Stomach (tissue), 4 donors: ENCODE data around the gene CGREF1.

Experiments used
- CTCF ChIP-seq, 7 experiments: fragments of 450-650 bp in 4 of 7; fragments of 200-600 bp in 3 of 7; sonication (generic) in 3 of 7; IDR thresholded peaks; one replicate each; pipeline ENCODE4 v1.5.1; 2016 to 2019; ENCODE audit warnings: antibody characterized with exemption in 7 of 7, control low read depth in 2 of 7, mild to moderate bottlenecking in 1 of 7
- POLR2A ChIP-seq, 4 donors: fragments of 450-650 bp; IDR thresholded peaks; one replicate each; pipeline ENCODE4 v1.6.1; 2016; ENCODE audit warnings: antibody characterized with exemption in 4 of 4, control low read depth in 2 of 4, mild to moderate bottlenecking in 1 of 4, moderate library complexity in 1 of 4

DNA sequence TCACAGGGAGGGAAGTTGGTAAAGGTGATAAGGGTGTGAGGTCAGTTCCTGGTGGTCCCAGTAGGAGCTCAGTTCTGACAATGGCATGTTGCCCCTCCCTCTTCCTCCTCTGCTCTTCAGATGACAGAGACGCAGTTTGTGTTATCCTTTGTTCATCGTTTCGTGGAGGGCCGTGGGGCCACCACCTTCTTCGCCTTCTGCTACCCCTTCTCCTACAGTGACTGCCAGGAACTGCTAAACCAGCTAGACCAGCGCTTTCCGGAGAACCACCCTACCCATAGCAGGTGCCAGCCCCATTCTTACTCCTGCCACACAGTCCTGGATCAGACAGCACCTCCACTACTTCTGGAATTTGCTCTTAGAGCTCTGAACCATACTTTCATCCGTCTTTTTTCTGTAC is 65.2 kb downstream of the CGREF1 start:
- TF ChIP-seq POLR2A (IDR thresholded peaks at IDR 0.05) (no peak), CTCF (IDR thresholded peaks at IDR 0.05) (no peak)
